Peyer's patch (tissue), 4 donors: Measurements from ENCODE around the gene CDH4.

Source experiments
- CTCF ChIP-seq, 6 experiments: fragments of 450-650 bp in 4 of 6; fragments of 200-600 bp in 2 of 6; sonication (generic) in 1 of 6; IDR thresholded peaks; one replicate each; pipeline ENCODE4 v1.5.1; 2017 to 2019; ENCODE audit warnings: antibody characterized with exemption in 6 of 6, mild to moderate bottlenecking in 3 of 6, moderate library complexity in 1 of 6
- POLR2A ChIP-seq, 2 donors: fragments of 450-650 bp; IDR thresholded peaks; one replicate each; pipeline ENCODE4 v1.5.1; 2017; ENCODE audit warnings: antibody characterized with exemption in 2 of 2, mild to moderate bottlenecking in 2 of 2, moderate library complexity in 2 of 2

GRCh38 chr20:61595216-61595615 is 343.2 kb downstream of the CDH4 start:
- TF ChIP-seq POLR2A (IDR thresholded peaks at IDR 0.05): no peak
- TF ChIP-seq CTCF (IDR thresholded peaks at IDR 0.05): no peak
